HEK293 (cell line): ENCODE data around the gene BRD3OS.

Experiments
- ATF2 ChIP-seq: fragments of 450-650 bp; formaldehyde crosslinking; IDR thresholded peaks from 2 replicates; pipeline ENCODE4 v1.5.1; 2016; ENCODE audit warnings: missing biosample characterization, missing genetic modification characterization, low read depth
- BCL11B ChIP-seq: fragments of 450-650 bp; formaldehyde crosslinking; IDR thresholded peaks from 2 replicates; pipeline ENCODE4 v1.5.1; 2016; ENCODE audit warnings: low read depth, missing biosample characterization, missing genetic modification characterization
- CTCF ChIP-seq: fragments of 450-650 bp; formaldehyde crosslinking; IDR thresholded peaks from 2 replicates; pipeline ENCODE4 v1.5.1; 2016; ENCODE audit warnings: missing biosample characterization, missing genetic modification characterization
- GLI4 ChIP-seq: fragments of 450-650 bp; formaldehyde crosslinking; IDR thresholded peaks from 2 replicates; pipeline ENCODE4 v1.5.1; 2016; ENCODE audit warnings: missing biosample characterization, missing genetic modification characterization
- PRDM10 ChIP-seq: fragments of 450-650 bp; formaldehyde crosslinking; IDR thresholded peaks from 2 replicates; pipeline ENCODE4 v1.5.1; 2016; ENCODE audit warnings: missing biosample characterization, missing genetic modification characterization
- PRDM6 ChIP-seq: fragments of 450-650 bp; formaldehyde crosslinking; IDR thresholded peaks from 2 replicates; pipeline ENCODE4 v1.5.1; 2017; ENCODE audit warnings: missing biosample characterization, missing genetic modification characterization
- SP7 ChIP-seq: fragments of 450-650 bp; formaldehyde crosslinking; IDR thresholded peaks from 2 replicates; pipeline ENCODE4 v1.5.1; 2016; ENCODE audit warnings: missing biosample characterization, missing genetic modification characterization
- TRIM28 ChIP-seq: IDR thresholded peaks from 2 replicates; pipeline ENCODE4 v1.6.1; 2011; ENCODE audit warnings: low read length, control low read depth, borderline replicate concordance
- WT1 ChIP-seq: fragments of 450-650 bp; formaldehyde crosslinking; IDR thresholded peaks from 2 replicates; pipeline ENCODE4 v1.5.1; 2016; ENCODE audit warnings: missing biosample characterization, missing genetic modification characterization
- ZEB2 ChIP-seq: fragments of 450-650 bp; formaldehyde crosslinking; IDR thresholded peaks from 2 replicates; pipeline ENCODE4 v1.5.1; 2016; ENCODE audit warnings: missing biosample characterization, missing genetic modification characterization
- ZFP69B ChIP-seq: fragments of 450-650 bp; formaldehyde crosslinking; IDR thresholded peaks from 2 replicates; pipeline ENCODE4 v1.5.1; 2016; ENCODE audit warnings: missing biosample characterization, missing genetic modification characterization
- ZNF138 ChIP-seq: fragments of 450-650 bp; formaldehyde crosslinking; IDR thresholded peaks from 2 replicates; pipeline ENCODE4 v1.5.1; 2016; ENCODE audit warnings: missing biosample characterization, missing genetic modification characterization, borderline replicate concordance
- ZNF18 ChIP-seq: fragments of 450-650 bp; formaldehyde crosslinking; IDR thresholded peaks from 2 replicates; pipeline ENCODE4 v1.5.1; 2016; ENCODE audit warnings: missing biosample characterization, missing genetic modification characterization
- ZNF292 ChIP-seq: fragments of 450-650 bp; formaldehyde crosslinking; IDR thresholded peaks from 2 replicates; pipeline ENCODE4 v1.5.1; 2016; ENCODE audit warnings: low read depth, missing biosample characterization, missing genetic modification characterization, borderline replicate concordance
- ZNF324 ChIP-seq: fragments of 450-650 bp; formaldehyde crosslinking; IDR thresholded peaks from 2 replicates; pipeline ENCODE4 v1.5.1; 2016; ENCODE audit warnings: missing biosample characterization, missing genetic modification characterization
- ZNF335 ChIP-seq: fragments of 450-650 bp; formaldehyde crosslinking; conservative IDR thresholded peaks from 2 replicates; pipeline ENCODE4 v1.5.1; 2016; ENCODE audit warnings: missing biosample characterization, missing genetic modification characterization
- ZNF394 ChIP-seq: fragments of 450-650 bp; formaldehyde crosslinking; IDR thresholded peaks from 2 replicates; pipeline ENCODE4 v1.5.1; 2016; ENCODE audit warnings: missing biosample characterization, missing genetic modification characterization, mild to moderate bottlenecking, moderate library complexity, borderline replicate concordance
- ZNF398 ChIP-seq: fragments of 450-650 bp; formaldehyde crosslinking; IDR thresholded peaks from 2 replicates; pipeline ENCODE4 v1.5.1; 2017; ENCODE audit warnings: missing biosample characterization, missing genetic modification characterization
- ZNF501 ChIP-seq: fragments of 450-650 bp; formaldehyde crosslinking; IDR thresholded peaks from 2 replicates; pipeline ENCODE4 v1.5.1; 2016; ENCODE audit warnings: missing biosample characterization, missing genetic modification characterization
- ZNF548 ChIP-seq: fragments of 450-650 bp; formaldehyde crosslinking; IDR thresholded peaks from 2 replicates; pipeline ENCODE4 v1.5.1; 2016; ENCODE audit warnings: missing biosample characterization, missing genetic modification characterization
- ZNF558 ChIP-seq: fragments of 450-650 bp; formaldehyde crosslinking; IDR thresholded peaks from 2 replicates; pipeline ENCODE4 v1.5.1; 2016; ENCODE audit warnings: missing biosample characterization, missing genetic modification characterization
- ZNF596 ChIP-seq: fragments of 450-650 bp; IDR thresholded peaks from 2 replicates; pipeline ENCODE4 v1.5.0; 2018; ENCODE audit warnings: missing biosample characterization, mild to moderate bottlenecking, missing genetic modification characterization, moderate library complexity
- ZNF654 ChIP-seq: fragments of 450-650 bp; formaldehyde crosslinking; IDR thresholded peaks from 2 replicates; pipeline ENCODE4 v1.5.1; 2016; ENCODE audit warnings: low read depth, missing biosample characterization, missing genetic modification characterization
- ZNF660 ChIP-seq: fragments of 450-650 bp; IDR thresholded peaks from 2 replicates; pipeline ENCODE4 v1.5.1; 2018; ENCODE audit warnings: missing biosample characterization, mild to moderate bottlenecking, missing genetic modification characterization
- ZNF677 ChIP-seq: fragments of 450-650 bp; IDR thresholded peaks from 2 replicates; pipeline ENCODE4 v1.5.0; 2018; ENCODE audit warnings: missing biosample characterization, mild to moderate bottlenecking, missing genetic modification characterization, moderate library complexity
- ZNF776 ChIP-seq: fragments of 450-650 bp; formaldehyde crosslinking; IDR thresholded peaks from 2 replicates; pipeline ENCODE4 v1.5.0; 2017; ENCODE audit warnings: missing biosample characterization, missing genetic modification characterization, borderline replicate concordance
- ZNF792 ChIP-seq: fragments of 450-650 bp; formaldehyde crosslinking; IDR thresholded peaks from 2 replicates; pipeline ENCODE4 v1.5.1; 2016; ENCODE audit warnings: missing biosample characterization, missing genetic modification characterization
- ZNF830 ChIP-seq: fragments of 450-650 bp; IDR thresholded peaks from 2 replicates; pipeline ENCODE4 v1.5.0; 2018; ENCODE audit warnings: missing biosample characterization, missing genetic modification characterization, low read depth, mild to moderate bottlenecking, moderate library complexity

BRD3OS gene

GRCh38 chr9:133991964-133992779 is 33.1 kb upstream of the BRD3OS start, which contains the start of gene VAV2 (continued):
- TF ChIP-seq PRDM10 (tag by site-specific recombination), result no peak
- no peak for TF ChIP-seq ZNF776 (tag by site-specific recombination)
- TF ChIP-seq ZNF677 (tag by site-specific recombination), result no peak
- no peak for TF ChIP-seq ZNF660 (tag by site-specific recombination)
- TF ChIP-seq ZNF138 (tag by site-specific recombination), result no peak
- TF ChIP-seq ZNF324, result no peak
- TF ChIP-seq SP7 (tag by site-specific recombination), result 0 out of 2 replicates have a peak, but pooled peaks have one; percentile 16
- no peak for TF ChIP-seq BCL11B
- TF ChIP-seq TRIM28, result no peak
- no peak for TF ChIP-seq ZNF596
- TF ChIP-seq GLI4 (tag by site-specific recombination), result no peak
- no peak for TF ChIP-seq PRDM6 (tag by site-specific recombination)
- no peak for TF ChIP-seq ZNF792
- TF ChIP-seq ZNF398 (tag by site-specific recombination), result no peak; the same call in 1 of the 2 replicates
- TF ChIP-seq ZNF18 (tag by site-specific recombination), result no peak
- no peak for TF ChIP-seq ZNF830 (tag by site-specific recombination)
- no peak for TF ChIP-seq ZNF654
- 0 out of 2 replicates have a peak, but pooled peaks have one; percentile 37 for TF ChIP-seq ZEB2 (tag by site-specific recombination)
- TF ChIP-seq ZNF501 (tag by site-specific recombination), result no peak
- TF ChIP-seq WT1 (tag by site-specific recombination), result no peak
- no peak for TF ChIP-seq ZFP69B
- TF ChIP-seq CTCF, result no peak
- no peak for TF ChIP-seq ZNF394 (tag by site-specific recombination)
- peak; percentile 68 for TF ChIP-seq ZNF335 (tag by site-specific recombination)
- no peak for TF ChIP-seq ZNF292
- no peak for TF ChIP-seq ZNF548
- no peak for TF ChIP-seq ATF2 (tag by site-specific recombination)
- TF ChIP-seq ZNF558 (tag by site-specific recombination), result no peak
